GM23248 (cell line): ENCODE results near the gene PIP4K2C.

Experiments
- EZH2 ChIP-seq: fragments of 200-600 bp; sonication (generic); IDR thresholded peaks from 2 replicates; pipeline ENCODE4 v1.6.1; 2018; ENCODE audit warnings: antibody characterized with exemption, mild to moderate bottlenecking; ENCODE audit not compliant: insufficient read depth, poor library complexity, severe bottlenecking
- EZH2phosphoT487 ChIP-seq: fragments of 200-600 bp; sonication (generic); IDR thresholded peaks from 2 replicates; pipeline ENCODE4 v1.6.1; 2018; ENCODE audit warnings: antibody characterized with exemption, moderate library complexity, mild to moderate bottlenecking, low read depth; ENCODE audit not compliant: insufficient read depth

DNA sequence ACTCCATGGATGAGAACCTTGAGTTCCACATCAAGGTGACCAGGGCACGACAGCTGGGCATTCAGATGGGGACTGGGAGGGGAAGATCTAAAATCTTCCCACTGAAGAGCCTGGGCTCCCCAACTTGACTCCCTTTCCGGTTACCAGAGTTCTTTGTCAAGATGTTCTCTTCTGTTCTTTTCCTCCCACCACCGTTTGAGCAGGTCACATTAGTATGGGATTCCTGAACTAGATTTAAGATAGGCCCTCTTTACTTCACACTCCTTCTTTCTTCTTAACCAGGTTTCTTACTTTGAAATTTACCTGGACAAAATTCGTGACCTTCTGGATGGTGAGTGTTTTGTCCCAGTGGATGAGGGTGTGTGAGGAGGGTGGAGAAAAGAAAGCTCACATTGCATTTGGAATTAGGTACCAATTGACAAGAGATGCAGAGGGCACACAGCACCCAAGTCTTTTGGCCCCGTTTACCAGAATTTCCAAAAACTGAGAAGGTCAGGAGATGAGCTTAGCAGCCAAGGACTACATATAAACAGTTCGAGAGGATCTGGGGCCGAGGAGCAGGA is 26.7 kb upstream of the PIP4K2C start:
- no peak for TF ChIP-seq EZH2
- TF ChIP-seq EZH2phosphoT487: no peak
